Right lung (tissue), 10 donors: ENCODE data around the gene PCDHA12. TPM values are rescaled to one million over a fixed set of nuclear protein-coding genes. Genes with fewer than 3 reads are reported as not detected.
"Not testable (repeated sequence)": the region's sequence is repeated elsewhere in the genome, so short reads cannot be mapped to it uniquely, and the experiment has no call there.

Experiments used
- DNase-seq, 2 donors: peaks; one replicate each; pipeline ENCODE4 v3.0.0-alpha.2; 2013
- long read RNA-seq, 8 donors: transcript quantifications; one replicate each; lab custom pipeline, GENCODE V29; 2026
- polyA plus RNA-seq, 5 donors: library from polyadenylated mRNA; unstranded; fragments of 120-200 nt; gene quantifications; one replicate each; pipeline versions ENCODE4 v1.2.1 to v1.2.3, GENCODE V29; 2013; ENCODE audit warnings: inconsistent platforms in 1 of 5, low replicate concordance in 1 of 5; ENCODE audit not compliant: insufficient read length in 5 of 5, insufficient read depth in 1 of 5

PCDHA12 gene
- polyA plus RNA-seq, result under 1 TPM; 0.08 to 0.14 (median 0.09) TPM
- long read RNA-seq, donor 1, result 0 reads
- long read RNA-seq, donor 2, result 0 reads
- long read RNA-seq, donor 3, result 0 reads
- long read RNA-seq, donor 4, result 0 reads
- long read RNA-seq, donor 5, result 0 reads
- long read RNA-seq, donor 6, result 0 reads
- long read RNA-seq, donor 7, result 0 reads
- long read RNA-seq, donor 8, result 0 reads

DNA sequence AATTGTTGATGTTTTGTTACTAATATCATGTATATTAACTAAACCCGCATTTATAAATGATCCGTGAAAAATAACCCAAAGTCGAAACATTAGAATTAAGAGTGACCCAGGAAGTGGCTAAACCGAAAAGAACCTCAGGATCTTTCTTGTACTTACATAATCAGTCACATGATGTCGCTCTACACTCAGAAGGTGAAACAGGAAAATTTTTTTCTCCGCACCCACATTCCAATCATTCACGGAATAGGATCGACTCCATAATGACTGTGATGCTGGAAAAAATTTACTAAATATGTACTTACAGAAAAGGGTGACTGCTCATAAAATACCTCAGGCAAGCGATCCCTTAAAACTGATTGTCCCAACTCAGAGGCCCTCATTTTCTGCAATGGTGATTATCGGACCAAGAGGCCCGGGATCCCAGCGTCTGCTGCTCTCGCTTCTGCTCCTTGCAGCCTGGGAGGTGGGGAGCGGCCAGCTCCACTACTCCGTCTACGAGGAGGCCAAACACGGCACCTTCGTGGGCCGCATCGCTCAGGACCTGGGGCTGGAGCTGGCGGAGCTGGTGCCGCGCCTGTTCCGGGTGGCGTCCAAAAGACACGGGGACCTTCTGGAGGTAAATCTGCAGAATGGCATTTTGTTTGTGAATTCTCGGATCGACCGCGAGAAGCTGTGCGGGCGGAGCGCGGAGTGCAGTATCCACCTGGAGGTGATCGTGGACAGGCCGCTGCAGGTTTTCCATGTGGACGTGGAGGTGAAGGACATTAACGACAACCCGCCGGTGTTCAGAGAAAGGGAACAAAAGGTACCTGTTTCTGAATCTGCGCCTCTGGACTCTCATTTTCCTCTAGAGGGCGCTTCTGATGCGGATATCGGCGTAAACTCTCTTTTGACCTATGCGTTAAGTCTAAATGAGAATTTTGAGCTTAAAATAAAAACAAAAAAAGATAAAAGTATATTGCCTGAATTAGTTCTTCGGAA lies at the start of gene PCDHA12:
Gene PCDHA12 (plus strand): TSS at position 224 of the 981 bp plus-strand sequence. CDS start 165 bp downstream, at position 389.
- no peak for DNase-seq

DNA sequence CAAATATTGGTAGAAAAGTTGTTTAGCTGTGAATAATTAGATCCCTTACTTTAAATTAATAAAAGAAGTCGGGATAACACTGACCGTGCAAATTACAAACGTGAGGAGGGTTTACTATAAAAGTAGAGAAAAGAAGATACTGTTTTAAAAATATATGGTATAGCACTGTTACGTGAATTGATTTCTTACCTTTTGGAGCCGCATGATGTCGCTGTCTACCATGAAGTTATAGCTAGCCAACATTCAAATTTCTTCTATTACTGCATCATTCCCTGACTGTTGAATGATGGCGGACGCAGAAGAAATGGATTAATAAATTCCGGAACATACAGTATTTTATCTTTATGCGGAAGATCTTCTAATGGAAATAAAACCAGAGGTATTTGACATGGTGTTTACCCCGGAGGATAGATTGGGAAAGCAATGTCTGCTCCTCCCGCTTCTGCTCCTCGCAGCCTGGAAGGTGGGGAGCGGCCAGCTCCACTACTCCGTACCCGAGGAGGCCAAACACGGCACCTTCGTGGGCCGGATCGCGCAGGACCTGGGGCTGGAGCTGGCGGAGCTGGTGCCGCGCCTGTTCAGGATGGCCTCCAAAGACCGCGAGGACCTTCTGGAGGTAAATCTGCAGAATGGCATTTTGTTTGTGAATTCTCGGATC lies 47.3 kb upstream of the PCDHA12 start, which contains the start of gene PCDHA6:
Gene PCDHA6 (plus strand): TSS at position 257 of the 658 bp plus-strand sequence. CDS start 132 bp downstream, at position 389.
- DNase-seq, result no peak

DNA sequence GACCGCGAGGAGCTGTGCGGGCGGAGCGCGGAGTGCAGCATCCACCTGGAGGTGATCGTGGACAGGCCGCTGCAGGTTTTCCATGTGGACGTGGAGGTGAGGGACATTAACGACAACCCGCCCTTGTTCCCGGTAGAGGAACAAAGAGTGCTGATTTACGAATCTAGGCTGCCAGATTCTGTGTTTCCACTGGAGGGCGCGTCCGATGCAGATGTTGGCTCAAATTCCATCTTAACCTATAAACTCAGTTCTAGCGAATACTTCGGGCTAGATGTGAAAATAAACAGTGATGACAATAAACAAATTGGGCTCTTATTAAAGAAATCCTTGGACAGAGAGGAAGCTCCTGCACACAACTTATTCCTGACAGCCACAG lies 46.8 kb upstream of the PCDHA12 start:
- DNase-seq, result no peak

GRCh38 chr5:140829511-140830501 lies 45.3 kb upstream of the PCDHA12 start:
- DNase-seq, result not testable (repeated sequence)

DNA sequence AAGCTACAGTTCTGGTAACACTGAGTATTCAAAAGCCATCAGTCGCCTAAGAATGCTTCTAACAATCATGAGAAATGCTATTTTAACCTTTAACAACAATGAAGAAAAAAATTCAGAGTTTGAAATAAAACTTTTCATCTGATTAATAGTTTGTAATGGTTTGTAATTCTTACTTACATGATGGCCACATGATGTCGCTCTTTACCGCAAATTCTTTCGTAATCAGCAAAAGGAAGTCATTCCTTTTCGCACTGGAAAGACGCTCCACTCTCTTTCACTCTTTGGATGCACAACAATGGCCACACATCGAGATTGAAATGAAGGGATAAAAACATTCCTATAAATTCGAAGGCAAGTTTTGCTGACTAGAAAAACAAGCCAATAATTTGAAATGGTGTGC lies 41.1 kb upstream of the PCDHA12 start, which contains the start of gene PCDHA7:
Gene PCDHA7 (plus strand): TSS at position 277 of the 400 bp plus-strand sequence. CDS start 115 bp downstream, at position 392.
- DNase-seq, result no peak

DNA sequence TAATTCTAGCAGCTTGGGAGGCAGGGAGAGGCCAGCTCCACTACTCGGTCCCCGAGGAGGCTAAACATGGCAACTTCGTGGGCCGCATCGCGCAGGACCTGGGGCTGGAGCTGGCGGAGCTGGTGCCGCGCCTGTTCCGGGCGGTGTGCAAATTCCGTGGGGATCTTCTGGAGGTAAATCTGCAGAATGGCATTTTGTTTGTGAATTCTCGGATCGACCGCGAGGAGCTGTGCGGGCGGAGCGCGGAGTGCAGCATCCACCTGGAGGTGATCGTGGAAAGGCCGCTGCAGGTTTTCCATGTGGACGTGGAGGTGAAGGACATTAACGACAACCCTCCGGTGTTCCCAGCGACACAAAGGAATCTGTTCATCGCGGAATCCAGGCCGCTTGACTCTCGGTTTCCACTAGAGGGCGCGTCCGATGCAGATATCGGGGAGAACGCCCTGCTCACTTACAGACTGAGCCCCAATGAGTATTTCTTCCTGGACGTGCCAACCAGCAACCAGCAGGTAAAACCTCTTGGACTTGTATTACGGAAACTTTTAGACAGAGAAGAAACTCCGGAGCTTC lies 40.6 kb upstream of the PCDHA12 start:
- DNase-seq, result not testable (repeated sequence)

- DNase-seq, result no peak
Observed at GRCh38 chr5:140835622-140836510, 39.2 kb upstream of the PCDHA12 start.

- DNase-seq, result no peak
Observed at GRCh38 chr5:140840978-140841962, 33.8 kb upstream of the PCDHA12 start, which contains the start of gene PCDHA8. Gene PCDHA8, plus strand, starts transcription at chr5:140841187. Its CDS starts 135 bp downstream, at chr5:140841322.

DNA sequence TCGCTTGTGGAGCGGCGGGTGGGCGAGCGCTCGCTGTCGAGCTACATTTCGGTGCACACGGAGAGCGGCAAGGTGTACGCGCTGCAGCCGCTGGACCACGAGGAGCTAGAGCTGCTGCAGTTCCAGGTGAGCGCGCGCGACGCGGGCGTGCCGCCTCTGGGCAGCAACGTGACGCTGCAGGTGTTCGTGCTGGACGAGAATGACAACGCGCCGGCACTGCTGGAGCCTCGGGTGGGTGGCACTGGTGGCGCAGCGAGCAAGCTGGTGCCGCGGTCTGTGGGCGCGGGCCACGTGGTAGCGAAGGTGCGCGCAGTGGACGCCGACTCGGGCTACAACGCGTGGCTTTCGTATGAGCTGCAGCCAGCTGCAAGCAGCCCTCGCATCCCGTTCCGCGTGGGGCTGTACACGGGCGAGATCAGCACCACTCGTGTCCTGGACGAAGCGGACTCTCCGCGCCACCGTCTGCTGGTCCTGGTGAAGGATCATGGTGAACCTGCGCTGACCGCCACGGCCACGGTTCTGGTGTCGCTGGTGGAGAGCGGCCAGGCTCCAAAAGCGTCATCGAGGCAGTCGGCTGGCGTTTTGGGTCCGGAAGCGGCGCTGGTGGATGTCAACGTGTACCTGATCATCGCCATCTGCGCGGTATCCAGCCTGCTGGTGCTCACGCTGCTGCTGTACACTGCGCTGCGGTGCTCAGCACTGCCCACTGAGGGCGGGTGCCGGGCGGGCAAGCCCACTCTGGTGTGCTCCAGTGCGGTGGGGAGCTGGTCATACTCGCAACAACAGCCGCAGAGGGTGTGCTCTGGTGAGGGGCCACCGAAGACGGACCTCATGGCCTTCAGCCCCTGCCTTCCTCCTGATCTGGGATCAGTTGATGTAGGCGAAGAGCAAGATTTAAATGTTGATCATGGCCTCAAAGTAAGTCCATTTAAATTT lies 32.0 kb upstream of the PCDHA12 start:
- no peak for DNase-seq

DNA sequence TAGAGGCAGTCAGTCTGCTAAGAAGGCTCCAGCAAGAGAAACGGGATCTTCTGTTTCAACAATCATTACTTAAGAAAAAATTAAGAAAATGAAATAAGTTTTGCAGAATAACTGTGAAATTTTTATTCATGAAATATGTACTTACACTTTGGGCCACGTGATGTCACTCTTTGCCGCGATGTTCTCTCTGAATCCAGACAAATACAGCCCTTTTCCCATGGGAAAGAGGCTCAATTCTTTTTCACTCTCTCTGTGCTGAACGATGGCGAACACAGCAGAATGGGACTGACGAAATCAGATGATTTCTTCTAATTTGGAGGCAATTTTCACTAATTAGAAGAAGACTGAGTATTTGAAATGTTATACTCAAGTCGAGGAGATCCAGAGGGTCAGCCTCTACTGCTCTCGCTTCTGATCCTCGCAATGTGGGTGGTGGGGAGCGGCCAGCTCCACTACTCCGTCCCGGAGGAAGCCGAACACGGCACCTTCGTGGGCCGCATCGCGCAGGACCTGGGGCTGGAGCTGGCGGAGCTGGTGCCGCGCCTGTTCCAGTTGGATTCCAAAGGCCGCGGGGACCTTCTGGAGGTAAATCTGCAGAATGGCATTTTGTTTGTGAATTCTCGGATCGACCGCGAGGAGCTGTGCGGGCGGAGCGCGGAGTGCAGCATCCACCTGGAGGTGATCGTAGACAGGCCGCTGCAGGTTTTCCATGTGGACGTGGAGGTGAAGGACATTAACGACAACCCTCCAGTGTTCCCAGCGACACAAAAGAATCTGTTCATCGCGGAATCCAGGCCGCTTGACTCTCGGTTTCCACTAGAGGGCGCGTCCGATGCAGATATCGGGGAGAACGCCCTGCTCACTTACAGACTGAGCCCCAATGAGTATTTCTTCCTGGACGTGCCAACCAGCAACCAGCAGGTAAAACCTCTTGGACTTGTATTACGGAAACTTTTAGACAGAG lies 26.7 kb upstream of the PCDHA12 start, which contains the start of gene PCDHA9:
Gene PCDHA9 (plus strand): TSS at position 244 of the 964 bp plus-strand sequence. CDS start 114 bp downstream, at position 358.
- DNase-seq, result not testable (repeated sequence)

DNA sequence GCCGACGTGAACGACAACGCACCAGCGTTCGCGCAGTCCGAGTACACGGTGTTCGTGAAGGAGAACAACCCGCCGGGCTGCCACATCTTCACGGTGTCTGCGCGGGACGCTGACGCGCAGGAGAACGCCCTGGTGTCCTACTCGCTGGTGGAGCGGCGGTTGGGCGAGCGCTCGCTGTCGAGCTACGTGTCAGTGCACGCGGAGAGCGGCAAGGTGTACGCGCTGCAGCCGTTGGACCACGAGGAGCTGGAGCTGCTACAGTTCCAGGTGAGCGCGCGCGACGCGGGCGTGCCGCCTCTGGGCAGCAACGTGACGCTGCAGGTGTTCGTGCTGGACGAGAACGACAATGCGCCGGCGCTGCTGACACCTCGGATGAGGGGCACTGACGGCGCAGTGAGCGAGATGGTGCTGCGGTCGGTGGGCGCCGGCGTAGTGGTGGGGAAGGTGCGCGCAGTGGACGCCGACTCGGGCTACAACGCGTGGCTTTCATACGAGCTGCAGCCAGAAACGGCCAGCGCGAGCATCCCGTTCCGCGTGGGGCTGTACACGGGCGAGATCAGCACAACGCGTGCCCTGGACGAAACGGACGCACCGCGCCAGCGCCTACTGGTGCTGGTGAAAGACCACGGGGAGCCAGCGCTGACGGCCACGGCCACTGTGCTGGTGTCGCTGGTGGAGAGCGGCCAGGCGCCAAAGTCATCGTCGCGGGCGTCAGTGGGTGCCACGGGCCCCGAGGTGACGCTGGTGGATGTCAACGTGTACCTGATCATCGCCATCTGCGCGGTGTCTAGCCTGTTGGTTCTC lies 25.1 kb upstream of the PCDHA12 start:
- not testable (repeated sequence) for DNase-seq

DNA sequence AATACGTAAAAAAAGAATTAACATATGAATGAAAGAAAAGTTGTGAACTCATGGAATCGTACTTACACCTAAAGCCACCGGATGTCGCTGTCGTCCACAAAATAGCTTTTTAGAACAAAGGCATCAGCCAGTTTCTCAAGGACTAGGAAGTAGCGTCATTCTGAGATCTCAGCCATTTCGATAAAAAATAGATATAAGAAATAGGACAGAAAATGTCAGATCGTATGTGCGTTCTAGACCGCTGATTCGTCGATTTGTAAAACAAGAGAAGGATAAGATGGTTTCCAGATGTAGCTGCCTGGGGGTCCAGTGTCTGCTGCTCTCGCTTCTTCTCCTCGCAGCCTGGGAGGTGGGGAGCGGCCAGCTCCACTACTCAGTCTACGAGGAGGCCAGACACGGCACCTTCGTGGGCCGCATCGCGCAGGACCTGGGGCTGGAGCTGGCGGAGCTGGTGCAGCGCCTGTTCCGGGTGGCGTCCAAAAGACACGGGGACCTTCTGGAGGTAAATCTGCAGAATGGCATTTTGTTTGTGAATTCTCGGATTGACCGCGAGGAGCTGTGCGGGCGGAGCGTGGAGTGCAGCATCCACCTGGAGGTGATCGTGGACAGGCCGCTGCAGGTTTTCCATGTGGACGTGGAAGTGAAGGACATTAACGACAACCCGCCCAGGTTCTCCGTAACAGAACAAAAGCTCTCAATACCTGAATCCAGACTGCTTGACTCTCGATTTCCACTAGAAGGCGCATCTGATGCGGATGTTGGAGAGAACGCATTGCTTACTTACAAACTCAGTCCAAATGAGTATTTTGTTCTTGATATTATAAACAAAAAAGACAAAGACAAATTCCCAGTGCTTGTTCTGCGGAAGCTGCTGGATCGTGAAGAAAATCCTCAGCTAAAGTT lies 19.1 kb upstream of the PCDHA12 start, which contains the start of gene PCDHA10:
Gene PCDHA10 (plus strand): TSS at position 126 of the 903 bp plus-strand sequence. CDS start 152 bp downstream, at position 278.
- DNase-seq, result peak in 1 of 2 donors; percentile 1
